K562 treated with DMSO at 1 percent for 48 hours (cell line): ENCODE data around the gene YTHDC2. TPM values are rescaled to one million over a fixed set of nuclear protein-coding genes. Genes with fewer than 3 reads are reported as not detected.

Source experiments
- total RNA-seq: library from RNA; unstranded; fragments of 300-600 nt; gene quantifications from 2 replicates; pipeline ENCODE4 v1.2.3, GENCODE V29; 2022; ENCODE audit warnings: low replicate concordance; ENCODE audit errors: extremely low read depth

Gene YTHDC2
- total RNA-seq: not detected in 2 replicates

GRCh38 chr5:113513384-113514288, at the start of gene YTHDC2:
YTHDC2 (plus strand) TSS chr5:113513694; CDS start chr5:113513896, 202 bp downstream.

GRCh38 chr5:113487781-113488644, 25.5 kb upstream of the YTHDC2 start, which contains the start of gene MCC:
MCC (minus strand) TSS chr5:113488453.

Other genes starting within 250 kb of the YTHDC2 start
- gene TSSK1B, start 78.7 kb upstream of the YTHDC2 start, total RNA-seq: not detected in 2 replicates
- not detected in 2 replicates for gene MCC, start 25.2 kb upstream of the YTHDC2 start, total RNA-seq